Islet of Langerhans (tissue), 1 donor: Measurements from ENCODE around the gene C1orf159.
"Not testable (repeated sequence)": the region's sequence is repeated elsewhere in the genome, so short reads cannot be mapped to it uniquely, and the experiment has no call there.

Source experiments
- FAIRE-seq: peaks from one replicate; lab custom pipeline; 2011; peaks lifted over from hg19 to GRCh38; lab: Jason Lieb, UNC

Gene C1orf159

DNA sequence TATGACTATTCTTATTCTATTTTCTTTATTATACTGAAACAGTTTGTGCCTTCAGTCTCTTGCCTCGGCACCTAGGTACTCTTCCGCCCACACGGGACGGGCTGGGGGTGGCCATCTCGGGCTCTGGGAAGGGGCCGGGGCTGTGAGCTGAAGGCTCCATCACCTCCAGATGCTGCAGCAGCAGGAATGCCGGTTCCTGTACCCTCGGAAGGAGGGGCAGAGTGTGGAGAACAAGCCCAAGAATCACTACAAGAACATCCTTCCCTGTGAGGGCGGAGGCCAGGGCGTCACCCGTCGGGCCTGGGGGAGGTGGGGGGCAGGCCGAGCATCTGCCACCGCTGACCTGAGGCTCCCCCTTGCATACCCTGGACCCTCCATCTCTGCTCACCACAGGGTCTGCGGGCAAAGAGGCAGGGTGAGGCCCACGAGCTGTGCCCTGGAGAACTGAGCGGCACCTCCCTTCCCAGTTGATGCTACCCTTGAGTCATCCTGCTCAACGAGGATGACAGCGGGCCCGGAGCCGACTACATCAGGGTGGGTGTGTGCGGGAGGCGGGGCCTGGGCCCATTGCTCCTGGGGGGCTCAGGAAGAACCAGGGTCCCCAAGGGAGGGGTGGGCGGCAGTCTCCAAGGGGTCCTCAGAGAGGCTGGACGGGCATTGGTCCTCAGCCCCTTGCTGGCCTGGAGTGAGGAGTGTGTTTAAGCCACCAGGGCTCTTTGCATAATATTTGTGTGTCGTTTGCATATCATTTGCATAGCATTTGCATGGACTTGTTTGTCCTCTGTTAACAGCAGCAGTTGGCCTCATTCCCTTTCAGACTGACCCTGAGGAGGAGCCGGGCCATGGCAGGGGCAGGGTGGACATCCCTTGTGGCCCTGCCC, 49.2 kb downstream of the C1orf159 start:
- no peak for FAIRE-seq

DNA sequence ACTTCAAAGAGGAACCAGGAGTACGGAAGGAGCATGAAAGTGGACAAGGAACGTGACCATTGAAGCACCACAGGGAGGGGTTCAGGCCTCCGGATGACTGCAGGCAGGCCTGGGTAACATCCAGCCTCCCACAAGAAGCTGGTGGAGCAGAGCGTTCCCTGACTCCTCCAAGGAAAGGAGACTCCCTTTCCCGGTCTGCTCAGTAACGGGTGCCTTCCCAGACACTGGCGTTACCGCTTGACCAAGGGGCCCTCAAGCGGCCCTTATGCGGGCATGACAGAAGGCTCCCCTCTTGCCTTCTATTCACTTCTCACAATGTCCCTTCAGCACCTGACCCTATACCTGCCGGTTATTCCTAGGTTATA, 50.0 kb downstream of the C1orf159 start:
- not testable (repeated sequence) for FAIRE-seq

DNA sequence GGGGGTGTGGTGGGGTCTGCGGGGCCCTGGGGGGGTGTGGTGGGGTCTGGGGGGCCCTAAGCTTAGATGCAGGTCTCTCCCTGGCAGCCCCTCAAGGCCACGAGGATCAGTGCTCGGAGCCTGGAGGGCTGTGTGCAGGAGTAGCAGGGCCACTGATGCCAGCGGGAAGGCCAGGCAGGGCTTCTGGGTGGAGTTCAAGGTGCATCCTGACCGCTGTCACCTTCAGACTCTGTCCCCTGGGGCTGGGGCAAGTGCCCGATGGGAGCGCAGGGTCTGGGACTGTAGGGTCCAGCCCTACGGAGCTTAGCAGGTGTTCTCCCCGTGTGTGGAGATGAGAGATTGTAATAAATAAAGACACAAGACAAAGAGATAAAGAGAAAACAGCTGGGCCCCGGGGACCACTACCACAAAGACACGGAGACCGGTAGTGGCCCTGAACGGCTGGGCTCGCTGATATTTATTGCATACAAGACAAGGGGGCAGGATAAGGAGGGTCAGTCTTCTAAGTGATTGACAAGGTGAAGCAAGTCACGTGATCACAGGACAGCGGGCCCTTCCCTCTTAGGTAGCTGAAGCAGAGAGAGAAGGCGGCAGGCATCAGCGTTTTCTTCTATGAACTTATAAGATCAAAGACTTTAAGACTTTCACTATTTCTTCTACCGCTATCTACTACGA, 50.5 kb downstream of the C1orf159 start:
- no peak for FAIRE-seq

DNA sequence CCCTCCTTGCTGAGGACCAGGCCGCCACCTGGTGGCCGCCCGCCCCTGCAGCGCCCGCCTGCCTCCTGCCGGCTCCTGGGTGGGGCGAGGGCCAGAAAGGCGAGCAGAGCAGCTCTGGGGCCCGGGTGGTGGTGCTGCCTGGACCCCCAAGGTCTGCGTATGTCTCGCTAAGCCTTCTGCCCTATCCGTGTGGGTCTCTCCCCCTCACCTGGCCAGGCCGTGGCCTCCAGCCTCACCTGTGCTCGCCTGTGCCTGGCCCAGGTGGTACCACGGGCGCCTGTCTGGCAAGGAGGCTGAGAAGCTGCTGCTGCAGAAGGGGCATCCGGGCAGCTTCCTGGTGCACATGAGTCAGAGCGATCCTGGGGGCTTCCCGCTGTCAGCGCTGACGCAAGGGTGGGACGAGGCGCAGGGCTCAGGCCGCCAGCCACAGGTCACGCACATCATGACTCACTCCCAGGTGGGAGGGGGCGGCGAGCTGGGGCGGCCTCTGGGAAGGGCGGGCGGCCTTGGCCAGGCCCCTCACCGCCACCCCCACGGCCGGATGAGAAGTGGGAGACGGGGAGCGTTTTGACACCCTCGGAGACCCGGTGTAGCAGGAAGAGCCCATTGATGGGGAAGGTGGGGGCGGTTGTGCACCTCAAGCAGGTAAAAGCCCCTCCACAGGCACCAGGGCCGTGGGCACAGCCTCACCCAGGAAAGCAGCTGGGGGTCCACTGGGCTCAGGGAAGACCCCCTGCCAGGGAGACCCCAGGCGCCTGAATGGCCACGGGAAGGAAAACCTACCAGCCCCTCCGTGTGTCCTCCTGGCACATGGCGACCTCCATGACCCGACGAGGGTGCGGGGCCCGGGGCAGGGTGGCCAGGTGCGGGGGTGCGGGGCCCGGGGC, 51.7 kb downstream of the C1orf159 start:
- FAIRE-seq = no peak

DNA sequence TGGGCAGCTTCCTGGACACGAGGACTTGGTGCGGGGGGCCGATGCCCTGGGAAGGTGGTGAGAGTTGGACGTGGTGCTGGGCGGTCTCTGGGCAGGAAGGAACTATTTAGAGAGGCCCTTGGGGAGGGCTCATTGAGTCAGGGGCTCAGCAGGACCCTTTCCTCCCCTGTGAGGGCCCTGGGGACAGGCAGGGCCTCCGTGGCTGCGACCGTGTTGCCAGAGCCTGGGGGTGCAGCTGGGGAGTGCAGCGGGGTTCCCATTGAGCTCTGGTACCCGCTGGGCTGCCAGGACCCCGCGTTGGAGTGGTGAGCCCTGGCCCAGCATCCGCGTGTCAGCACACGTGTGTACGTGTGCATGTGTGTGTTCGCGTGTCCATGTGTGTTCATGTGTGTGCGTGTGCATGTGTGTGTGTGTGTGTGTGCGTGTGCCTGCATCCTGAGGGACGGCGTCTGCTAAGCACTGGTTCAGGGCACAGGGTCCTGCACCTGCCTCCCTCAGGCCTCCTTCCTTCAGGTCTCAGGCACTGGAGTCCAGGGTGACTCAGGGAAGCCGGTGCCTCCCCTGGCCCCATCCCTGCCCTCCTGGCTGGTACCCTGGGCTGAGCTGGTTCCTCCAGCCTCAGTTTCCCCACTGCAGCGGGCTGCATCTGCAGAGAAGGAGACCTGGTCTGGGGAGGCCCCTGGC, 52.5 kb downstream of the C1orf159 start:
- no peak for FAIRE-seq

DNA sequence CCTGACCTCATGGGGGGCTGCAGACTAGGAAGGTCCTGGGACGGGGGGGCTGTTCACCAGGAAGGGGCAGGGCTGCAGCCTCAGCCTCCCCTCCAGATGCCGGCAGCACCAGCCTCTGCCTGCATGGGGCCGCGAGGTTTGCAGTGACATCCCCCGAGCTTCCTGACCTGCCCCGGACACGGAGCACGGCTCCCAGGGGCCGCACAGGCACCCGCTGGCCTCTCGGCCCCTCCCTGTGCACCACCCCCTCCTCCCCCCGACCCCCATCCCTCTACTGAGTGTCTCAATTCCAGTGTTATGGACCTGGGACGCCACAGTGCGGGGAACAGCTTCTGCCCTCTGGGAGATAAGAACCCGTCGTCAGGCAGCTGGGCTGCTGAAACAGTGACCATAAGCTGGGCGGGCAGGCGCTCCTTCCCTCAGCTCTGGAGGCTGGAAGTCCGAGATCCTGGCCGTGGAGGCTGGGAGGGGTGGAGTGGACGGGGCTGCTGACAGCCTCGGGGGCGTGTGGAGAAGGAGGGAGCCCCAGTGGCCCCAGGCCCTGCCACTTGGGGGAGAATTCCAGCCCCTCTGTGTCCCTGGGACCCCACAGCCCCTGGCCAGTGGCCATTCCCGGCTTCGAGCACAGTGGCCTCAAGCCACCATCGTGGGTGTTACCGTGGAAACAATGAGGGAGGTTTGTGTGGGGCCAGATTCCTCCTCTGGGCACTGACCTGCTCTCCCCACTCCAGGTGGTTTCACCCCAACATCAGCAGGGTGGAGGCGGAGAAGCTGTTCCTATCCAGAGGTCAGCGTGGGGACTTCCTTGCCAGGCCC, 53.3 kb downstream of the C1orf159 start:
- FAIRE-seq = no peak

DNA sequence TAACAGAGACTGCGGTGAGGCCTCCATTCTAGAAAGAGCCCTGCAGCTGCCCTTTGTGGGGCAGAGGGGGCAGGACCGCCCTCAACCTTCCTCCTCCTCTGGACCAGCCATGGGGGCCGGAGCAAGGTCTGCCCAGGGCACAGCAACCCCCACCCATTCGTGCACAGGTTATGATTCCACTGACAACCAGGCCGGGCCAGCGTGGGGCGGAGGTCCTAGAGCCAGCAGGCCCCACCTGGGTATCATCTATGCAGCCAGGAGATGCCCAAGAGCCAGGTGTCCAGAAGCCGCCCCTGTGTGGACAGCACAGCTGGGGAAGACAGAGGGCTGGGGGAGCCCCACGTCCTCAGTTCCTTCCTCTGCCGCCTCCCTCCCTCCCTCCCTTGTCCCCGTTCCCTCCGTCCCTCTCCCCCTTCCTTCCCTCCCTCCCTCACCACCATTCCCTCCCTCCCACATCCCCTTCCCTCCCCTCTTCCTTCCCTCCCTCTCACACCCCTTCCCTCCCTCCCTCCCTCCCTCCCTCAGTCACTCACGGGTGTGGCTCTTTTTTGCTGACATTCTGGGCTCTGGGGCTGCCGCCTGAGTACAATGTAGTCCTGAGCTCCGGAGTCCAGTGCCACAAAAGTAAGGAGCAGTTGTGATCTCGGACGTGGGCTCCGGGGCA, 54.1 kb downstream of the C1orf159 start:
- no peak for FAIRE-seq

DNA sequence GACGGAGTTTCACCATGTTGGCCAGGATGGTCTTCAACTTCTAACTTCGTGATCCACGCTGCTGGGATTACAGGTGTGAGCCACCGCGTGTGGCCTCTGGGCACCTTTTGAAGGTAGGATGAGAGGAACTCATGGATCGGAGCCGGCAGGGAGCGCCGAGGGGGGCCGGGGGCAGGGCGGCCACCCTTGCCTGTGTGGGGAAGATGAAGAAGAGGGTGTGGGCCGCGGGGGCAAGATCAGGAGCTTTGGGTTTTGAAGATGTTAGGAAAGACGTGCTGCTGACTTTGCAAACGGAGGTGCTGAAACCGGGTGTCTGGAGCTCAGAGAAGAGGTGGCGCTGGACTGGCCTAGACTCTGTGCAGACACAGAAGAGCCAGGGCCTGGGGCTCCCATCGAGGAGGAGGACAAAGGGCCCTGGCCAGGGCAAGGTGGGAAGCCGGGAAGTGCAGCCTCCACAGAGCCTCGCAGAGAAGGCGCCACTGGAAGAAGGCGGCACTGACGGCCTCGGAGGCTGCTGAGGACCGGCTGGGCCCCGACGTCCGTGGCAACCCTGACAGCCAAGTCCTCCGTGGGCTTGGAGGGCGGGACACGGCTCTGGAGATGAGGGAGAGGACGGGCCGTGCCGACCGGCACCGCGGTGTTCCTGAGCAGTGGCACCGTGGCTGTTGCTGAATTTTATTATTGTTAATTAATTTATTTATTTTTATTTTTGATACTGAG, 55.4 kb downstream of the C1orf159 start:
- FAIRE-seq = no peak

DNA sequence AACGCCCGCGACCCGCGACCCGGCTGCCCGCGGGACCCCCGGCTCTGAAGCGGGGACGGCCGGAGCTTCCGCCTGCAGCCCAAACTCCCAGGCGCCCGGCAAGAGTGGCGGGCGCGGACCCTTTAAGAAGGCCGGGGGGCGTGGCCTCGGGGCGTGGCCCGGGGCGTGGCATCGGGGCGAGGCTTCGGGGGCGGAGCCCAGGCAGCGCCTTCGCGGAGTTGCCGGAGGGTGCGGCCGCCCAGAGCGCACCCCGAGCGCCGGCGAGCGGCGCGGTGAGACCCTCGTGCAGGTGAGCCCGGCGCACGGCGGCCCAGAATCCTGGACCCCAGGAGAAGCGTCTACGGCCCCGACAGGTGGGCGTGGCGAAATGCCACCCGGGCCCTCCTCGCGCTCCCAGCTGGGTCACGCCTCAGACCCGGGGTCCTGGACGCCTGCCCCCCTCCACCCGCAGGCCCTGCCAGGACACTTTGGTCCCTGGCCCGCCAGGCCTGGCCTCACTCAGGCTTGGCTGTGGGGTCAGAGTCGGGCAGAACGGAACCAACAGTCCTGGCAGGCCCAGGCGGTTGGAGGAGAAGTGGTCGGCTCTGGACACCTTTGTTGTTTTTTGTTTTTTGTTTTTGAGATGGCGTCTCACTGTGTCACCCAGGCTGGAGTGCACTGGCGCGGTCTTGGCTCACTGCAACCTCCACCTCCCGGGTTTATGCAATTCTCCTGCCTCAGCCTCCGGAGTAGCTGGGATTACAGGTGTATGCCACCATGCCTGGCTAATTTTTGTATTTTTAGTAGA, 56.2 kb downstream of the C1orf159 start:
- no peak for FAIRE-seq

DNA sequence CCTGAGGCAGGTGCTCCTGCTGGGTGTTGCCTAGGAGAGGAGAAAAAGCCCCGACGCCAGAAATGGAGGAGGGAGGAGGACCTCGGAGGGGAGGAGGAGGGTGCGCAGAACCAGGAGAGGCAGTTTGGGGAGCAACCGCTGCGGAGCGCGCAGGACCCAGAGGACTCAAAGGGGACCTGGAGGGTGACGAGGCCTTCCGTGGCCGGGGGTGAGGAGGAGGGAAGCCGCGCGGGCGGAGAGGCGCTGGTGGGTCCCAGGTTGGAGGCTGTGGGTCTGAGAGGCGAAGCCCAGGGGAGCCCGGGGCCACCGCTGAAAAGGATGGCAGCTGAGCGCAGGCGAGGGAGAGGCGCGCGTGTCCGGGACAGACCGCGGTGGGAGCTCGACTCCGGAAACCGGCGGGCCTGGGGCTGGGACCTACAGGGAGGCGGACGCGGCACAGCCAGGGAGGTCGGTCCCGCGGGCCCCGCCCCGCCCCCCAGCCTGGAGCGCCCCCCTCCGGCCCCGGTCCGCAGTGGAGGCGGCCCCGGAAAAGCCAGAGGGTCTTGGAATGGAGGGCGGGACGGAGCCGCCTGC, 56.9 kb downstream of the C1orf159 start:
- no peak for FAIRE-seq

DNA sequence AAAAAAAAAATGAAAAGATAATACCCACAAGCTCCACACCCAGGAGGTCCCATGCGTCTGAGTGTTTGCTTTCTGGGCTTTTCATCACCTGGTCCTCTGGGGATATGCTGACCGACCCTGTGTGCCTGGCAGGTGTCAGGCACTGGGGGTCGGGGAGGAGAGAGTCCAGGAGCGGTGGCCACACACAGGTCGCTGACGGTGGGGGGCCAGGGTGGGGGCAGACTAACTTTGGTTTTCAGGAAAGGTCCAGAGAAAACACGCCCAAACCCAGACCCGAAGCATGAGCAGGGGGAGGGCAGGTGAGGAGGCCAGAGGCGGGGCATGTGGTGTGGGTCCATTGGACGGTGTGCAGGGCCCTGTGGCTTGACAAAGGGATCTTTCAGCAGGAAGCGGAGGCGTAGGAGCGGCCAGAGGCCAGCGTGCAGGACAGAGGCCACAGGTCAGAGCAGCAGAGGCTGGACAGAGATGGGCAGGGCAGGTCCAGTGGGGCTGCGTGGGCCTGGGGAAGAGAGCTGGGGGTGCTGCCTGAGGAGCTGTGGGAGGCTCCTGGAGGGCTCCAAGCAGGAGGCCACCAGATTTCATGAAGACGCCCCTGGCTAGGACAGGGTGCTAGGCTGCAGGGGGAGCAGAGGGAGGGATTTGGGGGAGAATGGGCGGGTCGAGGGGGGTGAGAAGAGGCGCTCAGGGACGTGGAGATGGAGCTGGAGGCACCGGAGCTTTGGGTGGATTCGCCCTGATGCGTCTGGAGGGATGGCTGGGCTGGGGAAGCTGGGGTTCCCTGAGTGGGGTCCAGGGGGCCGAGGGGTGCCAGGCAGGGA, 57.6 kb downstream of the C1orf159 start:
- no peak for FAIRE-seq

DNA sequence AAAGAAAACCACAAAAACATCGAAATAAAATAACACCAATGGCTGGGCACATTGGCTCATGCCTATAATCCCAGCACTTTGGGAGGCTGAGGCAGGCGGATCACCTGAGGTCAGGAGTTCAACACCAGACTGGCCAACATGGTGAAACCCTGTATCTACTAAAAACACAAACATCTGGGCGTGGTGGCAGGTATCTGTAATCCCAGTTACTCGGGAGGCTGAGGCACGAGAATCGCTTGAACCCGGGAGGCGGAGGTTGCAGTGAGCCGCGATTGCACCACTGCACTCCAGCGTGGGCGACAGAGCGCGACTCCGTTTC, 58.2 kb downstream of the C1orf159 start:
- not testable (repeated sequence) for FAIRE-seq

DNA sequence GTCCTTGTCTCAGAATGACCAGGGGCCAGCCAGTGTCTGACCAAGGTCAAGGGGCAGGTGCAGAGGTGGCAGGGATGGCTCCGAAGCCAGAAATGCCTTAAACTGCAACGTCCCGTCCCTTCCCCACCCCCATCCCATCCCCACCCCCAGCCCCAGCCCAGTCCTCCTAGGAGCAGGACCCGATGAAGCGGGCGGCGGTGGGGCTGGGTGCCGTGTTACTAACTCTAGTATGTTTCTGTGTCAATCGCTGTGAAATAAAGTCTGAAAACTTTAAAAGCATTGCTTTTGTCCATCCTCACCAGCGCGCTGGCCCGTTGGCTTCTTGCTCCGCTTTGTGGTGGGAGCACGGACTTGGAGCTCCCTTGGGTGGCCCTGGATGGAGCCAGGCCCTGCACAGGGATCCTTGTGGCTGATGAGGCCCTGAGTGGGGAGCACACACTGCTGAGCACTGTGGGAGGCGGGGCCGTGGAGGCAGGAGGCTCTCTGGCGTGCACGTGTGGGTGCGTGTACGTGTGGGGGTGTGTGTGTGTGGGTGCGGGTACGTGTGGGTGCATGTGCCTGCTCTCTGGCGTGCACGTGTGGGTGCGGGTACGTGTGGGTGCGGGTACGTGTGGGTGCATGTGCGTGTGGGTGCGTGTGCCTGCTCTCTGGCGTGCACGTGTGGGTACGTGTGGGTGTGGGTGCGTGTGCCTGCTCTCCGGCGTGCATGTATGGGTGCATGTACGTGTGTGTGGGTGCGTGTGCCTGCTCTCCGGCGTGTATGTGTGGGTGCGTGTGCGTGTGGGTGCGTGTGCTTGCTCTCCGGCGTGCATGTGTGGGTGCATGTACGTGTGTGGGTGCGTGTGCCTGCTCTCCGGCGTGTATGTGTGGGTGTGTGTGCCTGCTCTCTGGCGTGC, 59.8 kb downstream of the C1orf159 start:
- no peak for FAIRE-seq

DNA sequence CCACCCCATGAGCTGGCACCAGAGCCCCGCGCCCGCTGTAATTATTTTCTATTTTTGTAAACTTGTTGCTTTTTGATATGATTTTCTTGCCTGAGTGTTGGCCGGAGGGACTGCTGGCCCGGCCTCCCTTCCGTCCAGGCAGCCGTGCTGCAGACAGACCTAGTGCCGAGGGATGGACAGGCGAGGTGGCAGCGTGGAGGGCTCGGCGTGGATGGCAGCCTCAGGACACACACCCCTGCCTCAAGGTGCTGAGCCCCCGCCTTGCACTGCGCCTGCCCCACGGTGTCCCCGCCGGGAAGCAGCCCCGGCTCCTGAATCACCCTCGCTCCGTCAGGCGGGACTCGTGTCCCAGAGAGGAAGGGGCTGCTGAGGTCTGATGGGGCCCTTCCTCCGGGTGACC, 60.9 kb downstream of the C1orf159 start:
- FAIRE-seq = no peak

DNA sequence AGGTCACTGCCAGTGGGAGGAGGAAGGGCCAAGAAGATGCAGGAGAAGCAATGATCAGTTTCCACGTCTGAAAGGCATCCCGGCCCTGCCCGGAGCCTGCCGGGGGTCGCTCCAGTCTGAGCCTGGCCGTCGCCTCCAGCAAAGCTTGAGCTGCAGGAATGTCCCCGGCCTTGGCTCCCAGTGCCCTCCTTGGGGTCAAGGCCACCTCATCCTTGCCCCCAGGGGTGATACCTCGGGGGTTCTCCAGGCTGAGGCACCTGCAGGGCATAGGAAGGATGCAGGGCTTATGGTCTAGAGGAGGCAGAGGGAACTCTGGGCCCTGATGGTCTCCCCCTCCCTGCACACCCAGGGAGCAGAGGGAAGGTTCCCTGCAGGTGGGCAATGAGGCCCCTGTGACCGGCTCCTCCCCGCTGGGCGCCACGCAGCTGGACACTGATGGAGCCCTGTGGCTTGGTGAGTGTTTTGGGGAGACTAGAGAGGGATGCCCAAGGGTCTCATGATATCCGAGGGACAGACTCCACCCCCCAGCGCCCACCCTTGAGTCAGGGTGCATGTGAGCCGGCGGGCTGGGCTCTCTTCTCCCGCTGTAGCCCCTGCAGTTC, 61.7 kb downstream of the C1orf159 start:
- FAIRE-seq = no peak

DNA sequence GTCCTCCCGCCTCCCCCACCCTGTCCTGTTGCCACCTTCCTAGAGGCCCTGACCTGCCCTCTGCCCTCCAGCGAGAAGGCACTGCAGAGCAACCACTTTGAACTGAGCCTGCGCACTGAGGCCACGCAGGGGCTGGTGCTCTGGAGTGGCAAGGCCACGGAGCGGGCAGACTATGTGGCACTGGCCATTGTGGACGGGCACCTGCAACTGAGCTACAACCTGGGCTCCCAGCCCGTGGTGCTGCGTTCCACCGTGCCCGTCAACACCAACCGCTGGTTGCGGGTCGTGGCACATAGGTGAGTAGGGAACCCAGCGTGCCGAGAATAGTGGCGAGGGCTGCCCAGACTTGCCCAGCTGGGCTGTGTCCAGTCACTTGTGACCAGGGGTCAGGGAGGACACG, 62.2 kb downstream of the C1orf159 start:
- FAIRE-seq = no peak

DNA sequence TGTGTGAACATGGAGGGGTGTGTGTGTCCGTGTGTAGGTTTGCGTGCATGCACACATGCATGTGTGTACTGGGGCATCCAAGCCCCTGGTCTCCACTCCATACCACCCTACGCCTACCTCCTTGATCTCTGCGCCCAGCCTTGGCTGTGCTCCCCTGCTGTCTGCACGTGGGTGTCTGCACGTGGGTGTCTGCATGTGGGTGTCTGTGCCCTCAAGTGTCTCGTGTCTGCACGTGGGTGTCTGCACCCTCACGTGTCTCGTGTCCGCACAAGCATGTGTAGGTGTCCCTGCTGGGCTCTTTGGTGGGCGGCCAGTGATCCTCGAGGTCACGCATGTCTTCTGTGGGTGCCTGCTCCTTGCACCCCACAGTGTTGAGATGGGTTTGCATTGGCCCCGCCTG, 62.9 kb downstream of the C1orf159 start:
- no peak for FAIRE-seq
